ENCODE results near the gene PHKB. TPM values are rescaled to one million over a fixed set of nuclear protein-coding genes. Genes with fewer than 3 reads are reported as not detected.

The PHKB gene
- polyA plus RNA-seq, 1 donor from 2014 or later, result 99.5 TPM

DNA sequence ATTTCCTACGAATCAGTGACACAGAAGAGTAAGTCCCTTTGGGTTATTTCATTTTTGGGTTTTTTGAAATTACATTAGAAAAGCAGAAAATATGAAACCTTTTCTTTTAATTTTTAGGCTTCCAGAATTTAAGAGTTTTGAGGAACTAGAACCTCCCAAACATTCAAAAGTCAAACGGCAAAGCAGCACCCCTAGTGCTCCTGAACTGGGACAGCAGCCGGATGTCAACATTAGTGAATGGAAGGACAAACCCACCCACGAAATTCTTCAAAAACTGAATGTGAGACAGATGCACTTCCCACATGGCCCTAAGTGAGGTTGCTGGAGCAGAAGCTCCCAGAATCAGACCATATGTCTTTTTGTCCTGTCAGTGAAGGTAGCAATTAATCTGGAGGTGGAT is 199.4 kb downstream of the PHKB start:
- no peaks in the 10 kb centered on the region for H3K9me3 ChIP-seq (ENCODE audit: low read length)
- no peaks in the 10 kb centered on the region for H3K9me2 ChIP-seq (ENCODE audit: insufficient read depth, low read length)
- no peak overlapping the region for H3K4me3 ChIP-seq (ENCODE audit: low read length)
- no peaks in the 10 kb centered on the region for H3K36me3 ChIP-seq (ENCODE audit: insufficient read depth, low read length)
- H3K27ac ChIP-seq (ENCODE audit: low read length), result no peak overlapping the region
- no peaks in the 10 kb centered on the region for H3K27me3 ChIP-seq (ENCODE audit: insufficient read depth, low read depth, low read length)
- no peak for TF ChIP-seq EP300 (conservative IDR thresholded peaks at IDR 0.05; ENCODE audit: poor library complexity, severe bottlenecking)
- TF ChIP-seq, protein P1, sequence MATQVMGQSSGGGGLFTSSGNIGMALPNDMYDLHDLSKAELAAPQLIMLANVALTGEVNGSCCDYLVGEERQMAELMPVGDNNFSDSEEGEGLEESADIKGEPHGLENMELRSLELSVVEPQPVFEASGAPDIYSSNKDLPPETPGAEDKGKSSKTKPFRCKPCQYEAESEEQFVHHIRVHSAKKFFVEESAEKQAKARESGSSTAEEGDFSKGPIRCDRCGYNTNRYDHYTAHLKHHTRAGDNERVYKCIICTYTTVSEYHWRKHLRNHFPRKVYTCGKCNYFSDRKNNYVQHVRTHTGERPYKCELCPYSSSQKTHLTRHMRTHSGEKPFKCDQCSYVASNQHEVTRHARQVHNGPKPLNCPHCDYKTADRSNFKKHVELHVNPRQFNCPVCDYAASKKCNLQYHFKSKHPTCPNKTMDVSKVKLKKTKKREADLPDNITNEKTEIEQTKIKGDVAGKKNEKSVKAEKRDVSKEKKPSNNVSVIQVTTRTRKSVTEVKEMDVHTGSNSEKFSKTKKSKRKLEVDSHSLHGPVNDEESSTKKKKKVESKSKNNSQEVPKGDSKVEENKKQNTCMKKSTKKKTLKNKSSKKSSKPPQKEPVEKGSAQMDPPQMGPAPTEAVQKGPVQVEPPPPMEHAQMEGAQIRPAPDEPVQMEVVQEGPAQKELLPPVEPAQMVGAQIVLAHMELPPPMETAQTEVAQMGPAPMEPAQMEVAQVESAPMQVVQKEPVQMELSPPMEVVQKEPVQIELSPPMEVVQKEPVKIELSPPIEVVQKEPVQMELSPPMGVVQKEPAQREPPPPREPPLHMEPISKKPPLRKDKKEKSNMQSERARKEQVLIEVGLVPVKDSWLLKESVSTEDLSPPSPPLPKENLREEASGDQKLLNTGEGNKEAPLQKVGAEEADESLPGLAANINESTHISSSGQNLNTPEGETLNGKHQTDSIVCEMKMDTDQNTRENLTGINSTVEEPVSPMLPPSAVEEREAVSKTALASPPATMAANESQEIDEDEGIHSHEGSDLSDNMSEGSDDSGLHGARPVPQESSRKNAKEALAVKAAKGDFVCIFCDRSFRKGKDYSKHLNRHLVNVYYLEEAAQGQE (IDR thresholded peaks at IDR 0.05; ENCODE audit: borderline replicate concordance), result no peak
- no peak for TF ChIP-seq TAF1 (IDR thresholded peaks at IDR 0.05; ENCODE audit: low read depth)
- TF ChIP-seq RAD21 (conservative IDR thresholded peaks at IDR 0.05), result no peak
- TF ChIP-seq, protein P2, sequence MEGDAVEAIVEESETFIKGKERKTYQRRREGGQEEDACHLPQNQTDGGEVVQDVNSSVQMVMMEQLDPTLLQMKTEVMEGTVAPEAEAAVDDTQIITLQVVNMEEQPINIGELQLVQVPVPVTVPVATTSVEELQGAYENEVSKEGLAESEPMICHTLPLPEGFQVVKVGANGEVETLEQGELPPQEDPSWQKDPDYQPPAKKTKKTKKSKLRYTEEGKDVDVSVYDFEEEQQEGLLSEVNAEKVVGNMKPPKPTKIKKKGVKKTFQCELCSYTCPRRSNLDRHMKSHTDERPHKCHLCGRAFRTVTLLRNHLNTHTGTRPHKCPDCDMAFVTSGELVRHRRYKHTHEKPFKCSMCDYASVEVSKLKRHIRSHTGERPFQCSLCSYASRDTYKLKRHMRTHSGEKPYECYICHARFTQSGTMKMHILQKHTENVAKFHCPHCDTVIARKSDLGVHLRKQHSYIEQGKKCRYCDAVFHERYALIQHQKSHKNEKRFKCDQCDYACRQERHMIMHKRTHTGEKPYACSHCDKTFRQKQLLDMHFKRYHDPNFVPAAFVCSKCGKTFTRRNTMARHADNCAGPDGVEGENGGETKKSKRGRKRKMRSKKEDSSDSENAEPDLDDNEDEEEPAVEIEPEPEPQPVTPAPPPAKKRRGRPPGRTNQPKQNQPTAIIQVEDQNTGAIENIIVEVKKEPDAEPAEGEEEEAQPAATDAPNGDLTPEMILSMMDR (IDR thresholded peaks at IDR 0.05; ENCODE audit: poor library complexity, severe bottlenecking), result no peak
- no peak for TF ChIP-seq POLR2AphosphoS5 (IDR thresholded peaks at IDR 0.05)
- no peak for TF ChIP-seq SMC3 (conservative IDR thresholded peaks at IDR 0.05; ENCODE audit: poor library complexity)
- no peak for TF ChIP-seq EZH2 (IDR thresholded peaks at IDR 0.05; ENCODE audit: borderline replicate concordance, insufficient read depth, low read length, poor library complexity, severe bottlenecking)
- TF ChIP-seq MXI1 (conservative IDR thresholded peaks at IDR 0.05; ENCODE audit: poor library complexity, severe bottlenecking), result no peak
- no peak overlapping the region for H3K9ac ChIP-seq (ENCODE audit: low read length)
- no peaks in the 10 kb centered on the region for H4K20me1 ChIP-seq (ENCODE audit: insufficient read depth)
- no peaks in the 10 kb centered on the region for H3F3A ChIP-seq (ENCODE audit: insufficient read depth, low read length, poor library complexity, severe bottlenecking)
- no peaks in the 10 kb centered on the region for H3K79me2 ChIP-seq (replicated peaks; ENCODE audit: insufficient read depth, low read length)
- no peak overlapping the region for H2AFZ ChIP-seq (ENCODE audit: low read depth, low read length)
- H3K4me2 ChIP-seq (ENCODE audit: low read length), result no peak overlapping the region

DNA sequence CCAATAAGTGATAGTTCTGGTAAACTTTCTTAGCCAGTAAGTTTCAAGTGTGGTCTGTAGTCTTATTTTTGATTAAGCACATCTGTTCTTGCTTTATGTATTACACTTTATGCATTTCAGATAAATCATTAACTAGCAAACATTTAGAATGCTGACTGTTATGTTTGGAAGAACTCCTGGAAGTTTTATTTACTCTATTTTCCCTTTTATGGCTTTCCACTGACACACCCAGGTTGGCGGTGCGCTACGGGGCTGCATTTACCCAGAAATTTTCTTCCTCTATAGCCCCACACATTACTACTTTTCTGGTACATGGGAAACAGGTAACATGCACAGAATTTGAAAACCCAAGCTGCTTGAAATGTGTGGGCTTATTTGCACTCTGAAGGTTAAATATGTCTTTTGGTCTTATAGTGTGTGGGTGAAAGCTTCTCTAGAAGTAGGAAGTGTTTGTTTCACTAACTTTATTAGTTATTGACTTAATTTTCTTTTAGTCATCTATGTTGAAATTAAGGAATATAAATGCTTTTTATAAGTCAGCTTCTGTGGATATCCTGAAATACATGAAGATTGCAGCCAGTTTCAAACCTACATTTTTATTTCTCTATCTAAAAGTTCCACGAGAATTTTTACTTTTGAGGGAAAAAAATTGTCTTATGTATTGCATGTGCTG is 203.7 kb downstream of the PHKB start:
- Histone ChIP-seq H3K27ac (ENCODE audit: low read length) (no peak overlapping the region), H4K20me1 (ENCODE audit: insufficient read depth) (no peaks in the 10 kb centered on the region), H3F3A (ENCODE audit: insufficient read depth, low read length, poor library complexity, severe bottlenecking) (no peaks in the 10 kb centered on the region), H3K4me3 (ENCODE audit: low read length) (no peak overlapping the region), H3K9me3 (ENCODE audit: low read length) (no peaks in the 10 kb centered on the region), H3K27me3 (ENCODE audit: insufficient read depth, low read depth, low read length) (no peaks in the 10 kb centered on the region), H2AFZ (ENCODE audit: low read depth, low read length) (no peak overlapping the region), H3K9ac (ENCODE audit: low read length) (no peak overlapping the region), H3K9me2 (ENCODE audit: insufficient read depth, low read length) (no peaks in the 10 kb centered on the region), H3K36me3 (ENCODE audit: insufficient read depth, low read length) (no peaks in the 10 kb centered on the region), H3K79me2 (replicated peaks; ENCODE audit: insufficient read depth, low read length) (no peaks in the 10 kb centered on the region), H3K4me2 (ENCODE audit: low read length) (no peak overlapping the region)
- TF ChIP-seq TAF1 (IDR thresholded peaks at IDR 0.05; ENCODE audit: low read depth) (no peak), EP300 (conservative IDR thresholded peaks at IDR 0.05; ENCODE audit: poor library complexity, severe bottlenecking) (no peak), RAD21 (conservative IDR thresholded peaks at IDR 0.05) (no peak), SMC3 (conservative IDR thresholded peaks at IDR 0.05; ENCODE audit: poor library complexity) (no peak), POLR2AphosphoS5 (IDR thresholded peaks at IDR 0.05) (no peak), MXI1 (conservative IDR thresholded peaks at IDR 0.05; ENCODE audit: poor library complexity, severe bottlenecking) (no peak), EZH2 (IDR thresholded peaks at IDR 0.05; ENCODE audit: borderline replicate concordance, insufficient read depth, low read length, poor library complexity, severe bottlenecking) (no peak)
- TF ChIP-seq, protein P1 (IDR thresholded peaks at IDR 0.05; ENCODE audit: borderline replicate concordance), result no peak
- TF ChIP-seq, protein P2 (IDR thresholded peaks at IDR 0.05; ENCODE audit: poor library complexity, severe bottlenecking), result no peak
